ENCODE measurements around the gene DTNA.
"Not testable (repeated sequence)": the region's sequence is repeated elsewhere in the genome, so short reads cannot be mapped to it uniquely, and the experiment has no call there.

Gene DTNA

GRCh38 chr18:34718610-34719009, 8.5 kb downstream of the DTNA start:
- Histone ChIP-seq H3K36me3 (ENCODE audit: control insufficient read depth in 4 of 4, insufficient read depth in 4 of 4, low read length in 3 of 4) (no peaks in the 10 kb centered on the region), H3K4me1 (ENCODE audit: control extremely low read depth in 1 of 4, control insufficient read depth in 4 of 4, insufficient read depth in 4 of 4, low read length in 3 of 4) (no peaks in the 10 kb centered on the region), H3K27ac (ENCODE audit: insufficient read depth in 1 of 2, low read depth in 1 of 2, low read length in 2 of 2, poor library complexity in 1 of 2, severe bottlenecking in 2 of 2) (no peak overlapping the region), H3K27me3 (replicated peaks in 2 of 5; ENCODE audit: control insufficient read depth in 4 of 5, insufficient read depth in 5 of 5, low read length in 4 of 5) (no peaks in the 10 kb centered on the region), H3K9me3 (ENCODE audit: control extremely low read depth in 1 of 5, control insufficient read depth in 4 of 5, insufficient read depth in 2 of 5, low read depth in 1 of 5, low read length in 4 of 5) (no peaks in the 10 kb centered on the region), H3K4me3 (ENCODE audit: control insufficient read depth in 1 of 7, extremely low read depth in 1 of 7, insufficient read depth in 4 of 7, low read depth in 2 of 7, low read length in 6 of 7) (no peak overlapping the region)
- 80% methylated on average over 1 of the region's 1 CpG for WGBS (ENCODE audit: insufficient coverage)
- ChIA-PET POLR2A (no interaction called here), CTCF (no interaction called here)
- DNase-seq: no peak

GRCh38 chr18:34720220-34720619, 10.1 kb downstream of the DTNA start:
- H3K9me3 ChIP-seq (ENCODE audit: control extremely low read depth in 1 of 5, control insufficient read depth in 4 of 5, insufficient read depth in 2 of 5, low read depth in 1 of 5, low read length in 4 of 5): no peaks in the 10 kb centered on the region
- no peaks in the 10 kb centered on the region for H3K27me3 ChIP-seq (replicated peaks in 2 of 5; ENCODE audit: control insufficient read depth in 4 of 5, insufficient read depth in 5 of 5, low read length in 4 of 5)
- H3K36me3 ChIP-seq (ENCODE audit: control insufficient read depth in 4 of 4, insufficient read depth in 4 of 4, low read length in 3 of 4): no peaks in the 10 kb centered on the region
- no peak for DNase-seq
- 100% methylated on average over 1 of the region's 1 CpG for WGBS (ENCODE audit: insufficient coverage)
- POLR2A ChIA-PET: no interaction called here
- CTCF ChIA-PET: interaction anchor here (1.0 to 1.2 kb wide), 2 partner anchors 10 to 59 kb away, joined by 3 to 4 read pairs; no protein-coding TSS in a partner anchor
- no peak overlapping the region for H3K27ac ChIP-seq (ENCODE audit: insufficient read depth in 1 of 2, low read depth in 1 of 2, low read length in 2 of 2, poor library complexity in 1 of 2, severe bottlenecking in 2 of 2)
- no peaks in the 10 kb centered on the region for H3K4me1 ChIP-seq (ENCODE audit: control extremely low read depth in 1 of 4, control insufficient read depth in 4 of 4, insufficient read depth in 4 of 4, low read length in 3 of 4)
- H3K4me3 ChIP-seq (ENCODE audit: control insufficient read depth in 1 of 7, extremely low read depth in 1 of 7, insufficient read depth in 4 of 7, low read depth in 2 of 7, low read length in 6 of 7): no peak overlapping the region

GRCh38 chr18:34723143-34723542, 13.0 kb downstream of the DTNA start:
- H3K4me3 ChIP-seq (ENCODE audit: control insufficient read depth in 1 of 7, extremely low read depth in 1 of 7, insufficient read depth in 4 of 7, low read depth in 2 of 7, low read length in 6 of 7): no peak overlapping the region
- H3K27ac ChIP-seq (ENCODE audit: insufficient read depth in 1 of 2, low read depth in 1 of 2, low read length in 2 of 2, poor library complexity in 1 of 2, severe bottlenecking in 2 of 2): no peak overlapping the region
- DNase-seq: no peak
- ChIA-PET CTCF (no interaction called here), POLR2A (no interaction called here)
- no peaks in the 10 kb centered on the region for H3K4me1 ChIP-seq (ENCODE audit: control extremely low read depth in 1 of 4, control insufficient read depth in 4 of 4, insufficient read depth in 4 of 4, low read length in 3 of 4)
- H3K9me3 ChIP-seq (ENCODE audit: control extremely low read depth in 1 of 5, control insufficient read depth in 4 of 5, insufficient read depth in 2 of 5, low read depth in 1 of 5, low read length in 4 of 5): no peaks in the 10 kb centered on the region
- WGBS (ENCODE audit: insufficient coverage): no CpG with 5 or more reads among the region's 3 CpGs
- H3K27me3 ChIP-seq (replicated peaks in 2 of 5; ENCODE audit: control insufficient read depth in 4 of 5, insufficient read depth in 5 of 5, low read length in 4 of 5): no peaks in the 10 kb centered on the region
- H3K36me3 ChIP-seq (ENCODE audit: control insufficient read depth in 4 of 4, insufficient read depth in 4 of 4, low read length in 3 of 4): no peaks in the 10 kb centered on the region

GRCh38 chr18:34725737-34726136, 15.6 kb downstream of the DTNA start:
- 94% methylated on average over 4 of the region's 6 CpGs for WGBS (ENCODE audit: insufficient coverage)
- H3K27ac ChIP-seq (ENCODE audit: insufficient read depth in 1 of 2, low read depth in 1 of 2, low read length in 2 of 2, poor library complexity in 1 of 2, severe bottlenecking in 2 of 2); CTCF ChIA-PET; H3K4me3 ChIP-seq (ENCODE audit: control insufficient read depth in 1 of 7, extremely low read depth in 1 of 7, insufficient read depth in 4 of 7, low read depth in 2 of 7, low read length in 6 of 7); H3K36me3 ChIP-seq (ENCODE audit: control insufficient read depth in 4 of 4, insufficient read depth in 4 of 4, low read length in 3 of 4); H3K27me3 ChIP-seq (replicated peaks in 2 of 5; ENCODE audit: control insufficient read depth in 4 of 5, insufficient read depth in 5 of 5, low read length in 4 of 5); POLR2A ChIA-PET; H3K9me3 ChIP-seq (ENCODE audit: control extremely low read depth in 1 of 5, control insufficient read depth in 4 of 5, insufficient read depth in 2 of 5, low read depth in 1 of 5, low read length in 4 of 5); H3K4me1 ChIP-seq (ENCODE audit: control extremely low read depth in 1 of 4, control insufficient read depth in 4 of 4, insufficient read depth in 4 of 4, low read length in 3 of 4); DNase-seq: not testable (repeated sequence)

- 99% methylated on average over 5 of the region's 5 CpGs for WGBS (ENCODE audit: insufficient coverage)
- POLR2A ChIA-PET: no interaction called here
- DNase-seq: no peak
- Histone ChIP-seq H3K4me3 (ENCODE audit: control insufficient read depth in 1 of 7, extremely low read depth in 1 of 7, insufficient read depth in 4 of 7, low read depth in 2 of 7, low read length in 6 of 7) (no peak overlapping the region), H3K9me3 (ENCODE audit: control extremely low read depth in 1 of 5, control insufficient read depth in 4 of 5, insufficient read depth in 2 of 5, low read depth in 1 of 5, low read length in 4 of 5) (no peaks in the 10 kb centered on the region), H3K4me1 (ENCODE audit: control extremely low read depth in 1 of 4, control insufficient read depth in 4 of 4, insufficient read depth in 4 of 4, low read length in 3 of 4) (peaks cover 0 to 4% (median 0%) of the 10 kb centered on the region in 4 experiments), H3K27me3 (replicated peaks in 2 of 5; ENCODE audit: control insufficient read depth in 4 of 5, insufficient read depth in 5 of 5, low read length in 4 of 5) (peaks cover 0 to 2% (median 0%) of the 10 kb centered on the region in 5 experiments), H3K36me3 (ENCODE audit: control insufficient read depth in 4 of 4, insufficient read depth in 4 of 4, low read length in 3 of 4) (no peaks in the 10 kb centered on the region), H3K27ac (ENCODE audit: insufficient read depth in 1 of 2, low read depth in 1 of 2, low read length in 2 of 2, poor library complexity in 1 of 2, severe bottlenecking in 2 of 2) (no peak overlapping the region)
- CTCF ChIA-PET: no interaction called here
Observed at GRCh38 chr18:34726286-34727004, 16.3 kb downstream of the DTNA start.

GRCh38 chr18:34729264-34729663, 19.2 kb downstream of the DTNA start:
- no peaks in the 10 kb centered on the region for H3K36me3 ChIP-seq (ENCODE audit: control insufficient read depth in 4 of 4, insufficient read depth in 4 of 4, low read length in 3 of 4)
- WGBS (ENCODE audit: insufficient coverage): no CpG with 5 or more reads among the region's 2 CpGs
- POLR2A ChIA-PET: no interaction called here
- peaks cover 0 to 2% (median 0%) of the 10 kb centered on the region in 5 experiments for H3K27me3 ChIP-seq (replicated peaks in 2 of 5; ENCODE audit: control insufficient read depth in 4 of 5, insufficient read depth in 5 of 5, low read length in 4 of 5)
- peak; percentile 17 to 68 (median 62) for DNase-seq
- H3K4me1 ChIP-seq (ENCODE audit: control extremely low read depth in 1 of 4, control insufficient read depth in 4 of 4, insufficient read depth in 4 of 4, low read length in 3 of 4): peaks cover 0 to 4% (median 0%) of the 10 kb centered on the region in 4 experiments
- CTCF ChIA-PET: interaction anchor here (0.6 to 2.6 kb wide), 6 partner anchors 9 to 163 kb away, joined by 3 to 11 read pairs (median 4); partner anchors contain the start of gene DTNA
- no peak overlapping the region for H3K27ac ChIP-seq (ENCODE audit: insufficient read depth in 1 of 2, low read depth in 1 of 2, low read length in 2 of 2, poor library complexity in 1 of 2, severe bottlenecking in 2 of 2)
- no peak overlapping the region for H3K4me3 ChIP-seq (ENCODE audit: control insufficient read depth in 1 of 7, extremely low read depth in 1 of 7, insufficient read depth in 4 of 7, low read depth in 2 of 7, low read length in 6 of 7)
- no peaks in the 10 kb centered on the region for H3K9me3 ChIP-seq (ENCODE audit: control extremely low read depth in 1 of 5, control insufficient read depth in 4 of 5, insufficient read depth in 2 of 5, low read depth in 1 of 5, low read length in 4 of 5)

GRCh38 chr18:34729740-34730355, 19.8 kb downstream of the DTNA start:
- Histone ChIP-seq H3K4me3 (ENCODE audit: control insufficient read depth in 1 of 7, extremely low read depth in 1 of 7, insufficient read depth in 4 of 7, low read depth in 2 of 7, low read length in 6 of 7) (peak overlapping the region in 2 of 7 experiments; percentile 28 to 48), H3K27ac (ENCODE audit: insufficient read depth in 1 of 2, low read depth in 1 of 2, low read length in 2 of 2, poor library complexity in 1 of 2, severe bottlenecking in 2 of 2) (no peak overlapping the region), H3K27me3 (replicated peaks in 2 of 5; ENCODE audit: control insufficient read depth in 4 of 5, insufficient read depth in 5 of 5, low read length in 4 of 5) (peaks cover 0 to 2% (median 0%) of the 10 kb centered on the region in 5 experiments), H3K36me3 (ENCODE audit: control insufficient read depth in 4 of 4, insufficient read depth in 4 of 4, low read length in 3 of 4) (no peaks in the 10 kb centered on the region), H3K4me1 (ENCODE audit: control extremely low read depth in 1 of 4, control insufficient read depth in 4 of 4, insufficient read depth in 4 of 4, low read length in 3 of 4) (peaks cover 0 to 4% (median 0%) of the 10 kb centered on the region in 4 experiments), H3K9me3 (ENCODE audit: control extremely low read depth in 1 of 5, control insufficient read depth in 4 of 5, insufficient read depth in 2 of 5, low read depth in 1 of 5, low read length in 4 of 5) (no peaks in the 10 kb centered on the region)
- peak; percentile 14 to 84 (median 73) for DNase-seq
- ChIA-PET POLR2A (no interaction called here), CTCF (interaction anchor here (0.6 to 2.6 kb wide), 8 partner anchors 9 to 164 kb away, joined by 3 to 11 read pairs (median 4); partner anchors contain the start of gene DTNA)
- 0% methylated on average over 2 of the region's 2 CpGs for WGBS (ENCODE audit: insufficient coverage)

All from common myeloid progenitor, CD34-positive (primary cell).